ENCODE measurements around the gene TAC4.

Gene TAC4

GRCh38 chr17:49843774-49844350 lies 4.0 kb downstream of the TAC4 start:
- Histone ChIP-seq H4K20me1 (ENCODE audit: control insufficient read depth, insufficient read depth, low read depth, low read length) (no peaks in the 10 kb centered on the region), H3K27ac (ENCODE audit: low read depth, low read length) (no peak overlapping the region), H3K4me3 (ENCODE audit: low read length) (no peak overlapping the region), H3K9me3 (ENCODE audit: control insufficient read depth, insufficient read depth, low read length) (no peaks in the 10 kb centered on the region), H3K36me3 (ENCODE audit: control insufficient read depth, low read length) (no peaks in the 10 kb centered on the region), H3K4me1 (ENCODE audit: control insufficient read depth, low read length) (no peaks in the 10 kb centered on the region), H3K9me2 (replicated peaks; ENCODE audit: control insufficient read depth, low read length) (no peaks in the 10 kb centered on the region), H3K27me3 (ENCODE audit: control insufficient read depth, low read length) (peaks cover 7% of the 10 kb centered on the region; the same call in 1 of the 2 replicates), H3K4me2 (ENCODE audit: low read length) (no peak overlapping the region), H3K79me2 (ENCODE audit: control insufficient read depth, low read length) (no peaks in the 10 kb centered on the region), H3F3A (ENCODE audit: control insufficient read depth, insufficient read depth) (no peaks in the 10 kb centered on the region)
- TF ChIP-seq EZH2phosphoT487 (IDR thresholded peaks at IDR 0.05; ENCODE audit: borderline replicate concordance, low read length): no peak
- TF ChIP-seq CTCF (IDR thresholded peaks at IDR 0.05; ENCODE audit: low read depth, low read length, poor library complexity, severe bottlenecking): peak; percentile 50

GRCh38 chr17:49842846-49843245 lies 5.0 kb downstream of the TAC4 start:
- no peaks in the 10 kb centered on the region; the same call in 1 of the 2 replicates for H3K27me3 ChIP-seq (ENCODE audit: control insufficient read depth, low read length)
- H4K20me1 ChIP-seq (ENCODE audit: control insufficient read depth, insufficient read depth, low read depth, low read length): no peaks in the 10 kb centered on the region
- no peaks in the 10 kb centered on the region for H3K9me3 ChIP-seq (ENCODE audit: control insufficient read depth, insufficient read depth, low read length)
- no peak overlapping the region for H3K4me3 ChIP-seq (ENCODE audit: low read length)
- H3K4me1 ChIP-seq (ENCODE audit: control insufficient read depth, low read length): no peaks in the 10 kb centered on the region
- H3F3A ChIP-seq (ENCODE audit: control insufficient read depth, insufficient read depth): no peaks in the 10 kb centered on the region
- no peaks in the 10 kb centered on the region for H3K9me2 ChIP-seq (replicated peaks; ENCODE audit: control insufficient read depth, low read length)
- H3K4me2 ChIP-seq (ENCODE audit: low read length): no peak overlapping the region
- no peaks in the 10 kb centered on the region for H3K36me3 ChIP-seq (ENCODE audit: control insufficient read depth, low read length)
- no peak overlapping the region for H3K27ac ChIP-seq (ENCODE audit: low read depth, low read length)
- H3K79me2 ChIP-seq (ENCODE audit: control insufficient read depth, low read length): no peaks in the 10 kb centered on the region
- TF ChIP-seq EZH2phosphoT487 (IDR thresholded peaks at IDR 0.05; ENCODE audit: borderline replicate concordance, low read length) (no peak), CTCF (IDR thresholded peaks at IDR 0.05; ENCODE audit: low read depth, low read length, poor library complexity, severe bottlenecking) (no peak)

GRCh38 chr17:49842371-49842770 lies 5.5 kb downstream of the TAC4 start:
- H3F3A ChIP-seq (ENCODE audit: control insufficient read depth, insufficient read depth): no peaks in the 10 kb centered on the region
- H4K20me1 ChIP-seq (ENCODE audit: control insufficient read depth, insufficient read depth, low read depth, low read length): no peaks in the 10 kb centered on the region
- H3K4me1 ChIP-seq (ENCODE audit: control insufficient read depth, low read length): no peaks in the 10 kb centered on the region
- no peak overlapping the region for H3K4me2 ChIP-seq (ENCODE audit: low read length)
- no peak overlapping the region for H3K4me3 ChIP-seq (ENCODE audit: low read length)
- no peaks in the 10 kb centered on the region for H3K9me3 ChIP-seq (ENCODE audit: control insufficient read depth, insufficient read depth, low read length)
- H3K36me3 ChIP-seq (ENCODE audit: control insufficient read depth, low read length): no peaks in the 10 kb centered on the region
- H3K27me3 ChIP-seq (ENCODE audit: control insufficient read depth, low read length): no peaks in the 10 kb centered on the region
- no peak overlapping the region for H3K27ac ChIP-seq (ENCODE audit: low read depth, low read length)
- no peaks in the 10 kb centered on the region for H3K79me2 ChIP-seq (ENCODE audit: control insufficient read depth, low read length)
- no peaks in the 10 kb centered on the region for H3K9me2 ChIP-seq (replicated peaks; ENCODE audit: control insufficient read depth, low read length)
- TF ChIP-seq EZH2phosphoT487 (IDR thresholded peaks at IDR 0.05; ENCODE audit: borderline replicate concordance, low read length) (no peak), CTCF (IDR thresholded peaks at IDR 0.05; ENCODE audit: low read depth, low read length, poor library complexity, severe bottlenecking) (no peak)
